SU-DHL-6 (cell line): Measurements from ENCODE around the gene PNISR.

Experiments
- H2AFZ ChIP-seq: fragments of 200-600 bp; sonication (generic); 2 replicates; pipeline ENCODE4 v1.6.1; 2014; ENCODE audit warnings: low read depth, mild to moderate bottlenecking, moderate library complexity, mixed read lengths, antibody characterized with exemption, low read length; ENCODE audit not compliant: severe bottlenecking
- H3F3A ChIP-seq: fragments of 200-600 bp; shearing (Covaris generic); 2 replicates; pipeline ENCODE4 v1.6.0; 2016; ENCODE audit warnings: antibody characterized with exemption, mild to moderate bottlenecking; ENCODE audit not compliant: insufficient read depth
- H3K27ac ChIP-seq: fragments of 200-600 bp; sonication (generic); 2 replicates; pipeline ENCODE4 v1.5.1; 2016; ENCODE audit warnings: low read depth, mild to moderate bottlenecking, low read length, moderate library complexity, mixed read lengths
- H3K27me3 ChIP-seq: fragments of 200-600 bp; sonication (generic), shearing (Covaris generic); 2 replicates; pipeline ENCODE4 v1.6.0; 2014; ENCODE audit warnings: mild to moderate bottlenecking, low read length
- H3K36me3 ChIP-seq: fragments of 200-600 bp; sonication (generic); 2 replicates; pipeline ENCODE4 v1.6.1; 2014; ENCODE audit warnings: mild to moderate bottlenecking, low read length, mixed read lengths
- H3K4me2 ChIP-seq: fragments of 300-600, 200-600 bp; shearing (Covaris generic), sonication (generic); 2 replicates; pipeline ENCODE4 v1.6.0; 2014; ENCODE audit warnings: low read length, low read depth, mild to moderate bottlenecking; ENCODE audit not compliant: poor library complexity, severe bottlenecking
- H3K4me3 ChIP-seq: fragments of 200-600 bp; sonication (generic); 2 replicates; pipeline ENCODE4 v1.5.1; 2014; ENCODE audit warnings: antibody characterized with exemption, low read length, mild to moderate bottlenecking, mixed read lengths; ENCODE audit not compliant: insufficient read depth, poor library complexity, severe bottlenecking
- H3K79me2 ChIP-seq: fragments of 200-600 bp; sonication (generic); 2 replicates; pipeline ENCODE4 v1.6.1; 2014; ENCODE audit warnings: mild to moderate bottlenecking, low read length, moderate library complexity; ENCODE audit not compliant: insufficient read depth
- H3K9ac ChIP-seq: fragments of 200-600 bp; sonication (generic); 2 replicates; pipeline ENCODE4 v1.7.0; 2014; ENCODE audit warnings: mild to moderate bottlenecking, low read length
- H3K9me2 ChIP-seq: fragments of 200-600 bp; sonication (generic); replicated peaks from 2 replicates; pipeline ENCODE4 v1.6.1; 2014; ENCODE audit warnings: low read length; ENCODE audit not compliant: insufficient read depth
- H3K9me3 ChIP-seq: fragments of 200-600 bp; sonication (generic); 2 replicates; pipeline ENCODE4 v1.6.1; 2014; ENCODE audit warnings: low read length, mixed read lengths; ENCODE audit not compliant: insufficient read depth
- H4K20me1 ChIP-seq: fragments of 200-600 bp; sonication (generic); 2 replicates; pipeline ENCODE4 v1.6.1; 2014; ENCODE audit warnings: low read depth, mild to moderate bottlenecking, antibody characterized with exemption, low read length, moderate library complexity, mixed read lengths
- EZH2phosphoT487 ChIP-seq: fragments of 200-600 bp; sonication (generic), shearing (Covaris generic); conservative IDR thresholded peaks from 2 replicates; pipeline ENCODE4 v1.6.1; 2018; ENCODE audit warnings: mild to moderate bottlenecking, antibody characterized with exemption, low read length, moderate library complexity, mixed read lengths
- TF ChIP-seq, protein P1 (sequence below): fragments of 200-600 bp; sonication (generic); IDR thresholded peaks from one replicate; pipeline ENCODE4 v1.5.1; 2017; ENCODE audit warnings: antibody characterized with exemption, mild to moderate bottlenecking, low read length, moderate library complexity; ENCODE audit not compliant: insufficient read depth, poor library complexity, severe bottlenecking

PNISR gene

DNA sequence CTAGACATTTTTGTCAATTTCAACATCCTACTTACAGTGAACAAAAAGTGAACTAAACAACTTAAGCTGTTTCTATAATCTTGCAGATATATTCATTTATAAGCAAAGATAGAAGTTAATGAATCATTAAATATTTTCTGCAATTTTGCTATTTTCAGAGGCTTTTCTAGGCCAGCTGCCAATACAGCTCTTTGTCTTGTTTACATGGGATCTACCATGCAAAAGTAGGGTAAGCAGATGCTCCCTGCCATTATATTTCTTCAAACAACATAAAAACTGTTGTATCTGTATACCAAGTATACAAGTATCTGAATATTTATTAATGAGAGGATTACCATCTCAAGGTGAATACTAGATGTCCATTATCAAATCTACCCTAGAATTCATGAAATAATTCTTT, 15.4 kb downstream of the PNISR start:
- H3F3A ChIP-seq, result peaks cover 5% of the 10 kb centered on the region; the same call in 1 of the 2 replicates
- peaks cover 50% of the 10 kb centered on the region for H3K79me2 ChIP-seq
- no peaks in the 10 kb centered on the region for H3K27me3 ChIP-seq
- no peak overlapping the region for H3K9ac ChIP-seq
- H3K27ac ChIP-seq, result no peak overlapping the region
- no peak overlapping the region for H3K4me3 ChIP-seq
- H3K9me3 ChIP-seq, result no peaks in the 10 kb centered on the region
- no peak overlapping the region for H3K4me2 ChIP-seq
- no peak for TF ChIP-seq EZH2phosphoT487
- TF ChIP-seq, protein P1, sequence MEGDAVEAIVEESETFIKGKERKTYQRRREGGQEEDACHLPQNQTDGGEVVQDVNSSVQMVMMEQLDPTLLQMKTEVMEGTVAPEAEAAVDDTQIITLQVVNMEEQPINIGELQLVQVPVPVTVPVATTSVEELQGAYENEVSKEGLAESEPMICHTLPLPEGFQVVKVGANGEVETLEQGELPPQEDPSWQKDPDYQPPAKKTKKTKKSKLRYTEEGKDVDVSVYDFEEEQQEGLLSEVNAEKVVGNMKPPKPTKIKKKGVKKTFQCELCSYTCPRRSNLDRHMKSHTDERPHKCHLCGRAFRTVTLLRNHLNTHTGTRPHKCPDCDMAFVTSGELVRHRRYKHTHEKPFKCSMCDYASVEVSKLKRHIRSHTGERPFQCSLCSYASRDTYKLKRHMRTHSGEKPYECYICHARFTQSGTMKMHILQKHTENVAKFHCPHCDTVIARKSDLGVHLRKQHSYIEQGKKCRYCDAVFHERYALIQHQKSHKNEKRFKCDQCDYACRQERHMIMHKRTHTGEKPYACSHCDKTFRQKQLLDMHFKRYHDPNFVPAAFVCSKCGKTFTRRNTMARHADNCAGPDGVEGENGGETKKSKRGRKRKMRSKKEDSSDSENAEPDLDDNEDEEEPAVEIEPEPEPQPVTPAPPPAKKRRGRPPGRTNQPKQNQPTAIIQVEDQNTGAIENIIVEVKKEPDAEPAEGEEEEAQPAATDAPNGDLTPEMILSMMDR, result no peak
- H4K20me1 ChIP-seq, result peaks cover 25% of the 10 kb centered on the region
- H3K36me3 ChIP-seq, result peaks cover 75% of the 10 kb centered on the region
- H3K9me2 ChIP-seq, result no peaks in the 10 kb centered on the region
- no peak overlapping the region for H2AFZ ChIP-seq

DNA sequence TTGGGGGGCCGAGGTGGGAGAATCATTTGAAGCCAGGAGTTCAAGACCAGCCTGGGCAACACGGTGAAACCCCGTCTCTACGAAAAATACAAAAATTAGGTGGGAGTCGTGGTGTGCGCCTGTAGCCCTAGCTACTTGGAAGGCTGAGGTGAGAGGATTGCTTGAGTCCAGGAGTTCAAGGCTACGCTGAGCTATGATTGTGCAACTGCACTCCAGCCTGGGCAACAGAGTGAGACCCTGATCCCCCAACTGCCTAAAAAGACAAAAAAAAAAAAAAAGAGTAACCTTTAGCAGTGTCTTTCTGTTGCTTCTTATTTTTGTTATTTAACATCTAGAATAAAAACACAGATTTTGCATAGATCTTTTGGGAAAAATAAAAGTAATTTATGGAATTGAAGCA, 18.0 kb downstream of the PNISR start:
- H4K20me1 ChIP-seq, result peaks cover 13% of the 10 kb centered on the region
- H3K9ac ChIP-seq, result no peak overlapping the region
- H3K9me2 ChIP-seq, result no peaks in the 10 kb centered on the region
- H3K4me3 ChIP-seq, result no peak overlapping the region
- peaks cover 82% of the 10 kb centered on the region for H3K36me3 ChIP-seq
- no peaks in the 10 kb centered on the region for H3K27me3 ChIP-seq
- H2AFZ ChIP-seq, result no peak overlapping the region
- peaks cover 11% of the 10 kb centered on the region; the same call in 1 of the 2 replicates for H3F3A ChIP-seq
- no peaks in the 10 kb centered on the region for H3K9me3 ChIP-seq
- peaks cover 24% of the 10 kb centered on the region for H3K79me2 ChIP-seq
- no peak overlapping the region for H3K27ac ChIP-seq
- no peak overlapping the region for H3K4me2 ChIP-seq
- TF ChIP-seq, protein P1, result no peak
- TF ChIP-seq EZH2phosphoT487, result no peak

DNA sequence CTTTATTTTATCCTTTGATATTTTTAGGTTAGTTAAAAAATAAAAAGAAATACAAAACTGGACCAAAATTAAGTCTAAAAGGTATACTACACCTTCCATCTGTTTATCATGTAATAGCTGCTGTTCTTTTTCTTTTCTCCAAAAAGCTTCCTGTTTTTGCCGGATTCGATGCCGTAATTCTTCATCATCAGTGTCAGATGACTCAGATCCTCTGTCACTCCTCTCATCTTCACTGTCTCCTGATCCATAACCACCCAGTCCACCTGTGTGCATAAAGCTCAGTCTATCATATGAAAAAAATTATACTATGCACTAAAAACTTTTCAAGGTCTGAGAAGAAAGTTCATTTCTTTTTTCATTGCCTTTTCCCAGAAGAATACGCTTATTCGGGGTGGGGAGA, 22.7 kb downstream of the PNISR start:
- Histone ChIP-seq H3K9ac (no peak overlapping the region), H3K36me3 (peaks cover 87% of the 10 kb centered on the region), H2AFZ (no peak overlapping the region), H3K9me3 (no peaks in the 10 kb centered on the region), H3K79me2 (no peaks in the 10 kb centered on the region), H3K4me2 (no peak overlapping the region), H4K20me1 (no peaks in the 10 kb centered on the region; the same call in 1 of the 2 replicates), H3K4me3 (no peak overlapping the region), H3K27me3 (no peaks in the 10 kb centered on the region), H3K9me2 (no peaks in the 10 kb centered on the region), H3K27ac (no peak overlapping the region), H3F3A (peaks cover 38% of the 10 kb centered on the region)
- TF ChIP-seq EZH2phosphoT487, result no peak
- TF ChIP-seq, protein P1, result no peak

DNA sequence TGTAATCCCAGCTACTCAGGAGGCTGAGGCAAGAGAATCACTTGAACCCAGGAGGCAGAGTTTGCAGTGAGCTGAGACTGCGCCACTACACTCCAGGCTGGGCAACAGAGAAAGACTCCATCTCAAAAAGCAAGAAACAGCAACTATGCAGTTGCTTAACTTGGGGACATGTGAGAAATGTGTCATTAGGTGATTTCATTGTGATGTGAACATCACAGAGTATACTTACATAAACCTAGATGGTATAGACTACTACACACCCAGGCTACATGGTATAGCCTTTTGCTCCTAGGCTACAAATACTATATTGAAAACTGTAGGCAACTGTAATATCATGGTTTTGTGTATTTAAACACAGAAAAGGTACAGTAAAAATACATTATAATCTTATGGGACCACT, 27.8 kb downstream of the PNISR start:
- TF ChIP-seq, protein P1, result no peak
- no peak for TF ChIP-seq EZH2phosphoT487
- no peak overlapping the region for H2AFZ ChIP-seq
- no peaks in the 10 kb centered on the region for H3K27me3 ChIP-seq
- H3F3A ChIP-seq, result peaks cover 55% of the 10 kb centered on the region
- H3K27ac ChIP-seq, result no peak overlapping the region
- H3K9me3 ChIP-seq, result no peaks in the 10 kb centered on the region
- no peak overlapping the region for H3K4me2 ChIP-seq
- H3K9me2 ChIP-seq, result no peaks in the 10 kb centered on the region
- H4K20me1 ChIP-seq, result no peaks in the 10 kb centered on the region
- no peak overlapping the region for H3K4me3 ChIP-seq
- H3K79me2 ChIP-seq, result peaks cover 13% of the 10 kb centered on the region
- no peak overlapping the region for H3K9ac ChIP-seq
- H3K36me3 ChIP-seq, result peaks cover 46% of the 10 kb centered on the region
